ENCODE data around the gene IQCK.

IQCK gene

DNA sequence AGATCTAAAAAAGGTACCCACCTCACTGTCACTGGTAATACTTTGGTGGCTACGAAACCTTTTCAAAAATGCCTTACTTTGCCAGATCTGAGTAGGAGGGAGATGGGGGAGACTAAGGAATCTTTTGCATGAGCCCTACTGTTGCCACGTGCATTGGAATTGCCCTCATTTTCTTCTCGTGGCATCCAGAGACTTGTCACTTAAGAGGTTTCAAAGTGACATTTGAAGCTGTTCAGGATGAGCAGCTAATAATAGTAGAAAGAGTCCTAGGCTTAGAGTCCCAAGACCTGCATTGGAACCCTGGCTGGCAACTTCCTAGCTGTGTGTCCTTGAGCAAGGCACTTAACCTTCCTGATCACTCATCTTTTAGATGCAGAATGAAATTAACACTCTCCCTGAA lies 123.1 kb downstream of the IQCK start:
- no peak for DNase-seq

GRCh38 chr16:19842426-19843157 lies 124.5 kb downstream of the IQCK start:
- no peak for DNase-seq

GRCh38 chr16:19843371-19843770 lies 125.3 kb downstream of the IQCK start:
- DNase-seq = no peak

DNA sequence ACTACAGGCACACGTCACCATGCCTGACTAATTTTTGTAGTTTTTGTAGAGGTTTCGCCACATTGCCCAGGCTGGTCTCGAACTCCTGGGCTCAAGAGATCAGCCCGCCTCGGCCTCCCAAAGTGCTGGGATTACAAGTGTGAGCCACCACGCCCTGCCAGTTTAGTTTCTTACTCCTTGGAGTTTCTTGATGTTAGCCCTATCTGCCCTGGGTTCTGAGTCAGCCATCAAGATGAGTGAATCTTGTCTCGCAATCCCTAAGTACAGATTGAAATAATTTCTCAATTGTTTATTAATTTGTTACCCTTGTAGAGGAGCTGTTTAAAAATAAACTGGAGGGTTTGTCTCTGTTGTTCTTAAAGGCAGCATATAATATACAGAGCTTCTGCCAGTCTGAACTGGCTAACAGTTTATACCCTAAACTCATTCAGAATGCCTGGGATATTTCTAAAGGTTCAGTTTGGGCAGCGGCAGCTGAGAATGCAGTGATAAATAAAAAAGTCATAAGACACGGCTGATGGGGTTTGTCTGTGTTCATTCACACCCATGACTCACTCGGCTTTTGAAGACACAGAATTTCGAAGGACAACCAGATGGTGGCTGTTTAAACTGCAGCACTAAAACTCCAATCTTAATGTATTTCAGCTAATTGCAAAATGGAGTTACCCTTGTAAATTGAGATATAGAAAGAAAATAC lies 127.0 kb downstream of the IQCK start:
- peak; percentile 16 for DNase-seq

DNA sequence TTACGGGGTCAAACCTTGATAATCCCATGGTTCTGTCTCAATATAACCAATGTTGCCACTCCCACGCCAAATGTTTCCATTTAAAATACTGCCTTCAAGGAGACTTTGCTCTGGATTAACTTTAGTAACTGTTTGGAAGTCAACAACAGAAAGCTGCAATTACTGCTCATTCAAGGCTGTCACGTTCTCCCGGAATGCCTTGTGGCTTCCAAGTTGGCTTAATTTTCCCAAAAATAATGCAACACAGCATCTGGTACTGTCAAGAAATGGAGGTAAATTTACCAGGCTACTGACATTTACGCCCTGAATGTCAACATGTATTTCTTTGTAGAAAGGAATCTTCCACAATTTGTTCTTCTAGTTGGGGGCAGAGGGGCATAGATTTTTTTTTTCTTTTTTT lies 128.4 kb downstream of the IQCK start:
- DNase-seq = no peak

- no peak for DNase-seq
These were observed 130.7 kb downstream of the IQCK start for GRCh38 chr16:19848756-19849155.

DNA sequence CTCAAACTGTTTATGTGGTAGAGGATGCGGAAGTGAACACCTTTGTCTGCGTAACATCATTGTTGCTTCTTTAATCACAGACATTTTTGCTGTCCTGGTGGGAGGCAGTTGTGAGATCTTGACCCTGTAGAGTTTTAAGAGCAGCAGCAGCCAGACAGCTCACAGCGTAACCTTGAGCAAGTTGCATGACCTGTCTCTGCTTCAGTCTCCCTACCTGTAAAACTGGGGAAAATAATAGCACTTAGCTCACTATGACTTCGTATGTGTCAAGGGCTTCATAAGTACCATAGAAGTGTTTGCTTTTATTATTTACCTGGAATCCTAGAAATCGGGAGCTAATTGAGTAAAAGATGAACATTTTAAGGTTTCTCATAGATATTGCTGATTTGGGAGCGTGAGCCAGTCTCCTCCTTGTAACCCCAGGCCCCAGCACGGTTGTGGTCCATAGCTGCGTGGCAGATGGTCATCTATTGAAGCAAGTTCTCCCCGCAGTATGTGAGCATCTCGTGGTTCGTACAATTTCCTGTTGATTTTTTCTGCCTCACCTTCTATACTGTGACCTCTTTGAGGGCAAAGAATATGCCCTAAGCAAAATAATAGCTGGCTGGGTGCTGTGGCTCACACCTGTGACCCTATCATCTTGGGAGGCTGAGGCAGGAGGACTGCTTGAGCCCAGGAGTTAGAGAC lies 132.2 kb downstream of the IQCK start:
- no peak for DNase-seq

DNA sequence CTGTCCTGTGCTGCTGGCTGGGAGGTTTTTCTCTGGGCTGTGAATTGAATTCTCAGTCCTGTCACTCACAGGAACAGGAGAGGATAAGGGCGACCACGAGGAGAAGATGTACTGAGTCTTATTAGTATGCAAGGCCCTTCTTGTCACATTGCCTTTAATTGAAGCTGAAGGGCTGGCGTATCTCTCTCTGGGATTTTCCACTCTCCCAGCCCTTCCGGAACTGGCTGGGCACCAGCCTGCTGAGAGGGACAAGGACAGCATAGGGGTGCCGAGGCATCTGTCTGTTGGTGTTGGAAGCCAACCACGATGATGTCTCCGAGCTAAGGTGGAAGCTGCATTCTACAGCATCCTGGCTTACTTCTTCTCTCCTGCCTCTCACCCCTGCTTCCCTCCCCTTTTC lies 133.4 kb downstream of the IQCK start:
- DNase-seq = no peak

GRCh38 chr16:19853132-19853741 lies 135.2 kb downstream of the IQCK start:
- DNase-seq = no peak

GRCh38 chr16:19853742-19854542 lies 135.9 kb downstream of the IQCK start:
- DNase-seq = no peak

DNA sequence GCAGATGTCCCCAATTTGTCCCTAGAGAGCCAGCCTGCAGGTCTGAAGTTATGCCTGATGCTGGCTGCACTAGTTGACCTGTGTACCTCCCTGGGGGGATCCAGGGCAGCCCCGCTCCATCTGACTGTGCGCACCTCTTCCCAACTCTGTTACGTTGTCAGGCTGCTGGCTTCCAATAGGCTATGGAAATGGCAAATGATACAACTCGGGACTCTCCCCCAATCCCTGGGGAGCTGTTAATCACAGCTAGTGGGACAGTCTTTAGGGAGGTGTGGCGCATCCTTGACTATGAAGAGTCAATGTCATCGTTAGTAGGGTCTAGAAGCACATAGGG lies 136.4 kb downstream of the IQCK start:
- no peak for DNase-seq

DNA sequence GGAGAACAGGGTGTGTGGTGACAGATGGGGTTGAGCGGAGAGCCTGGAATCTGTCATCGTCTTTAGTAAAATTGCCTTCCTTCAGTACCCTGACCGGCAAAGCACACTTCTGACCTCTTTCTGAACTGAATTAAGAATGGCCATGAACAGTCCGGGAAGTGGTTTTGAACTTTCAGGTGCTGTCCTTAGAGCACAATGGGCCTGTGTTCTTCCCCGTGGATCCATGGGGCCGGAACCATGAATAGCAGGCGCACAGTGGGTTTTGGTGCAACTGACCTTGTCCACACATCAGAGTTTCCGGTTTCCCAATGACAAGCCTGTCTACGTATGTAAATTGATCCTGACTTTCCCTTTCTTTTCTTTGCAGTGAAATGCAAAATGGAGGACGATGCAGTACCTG lies 138.0 kb downstream of the IQCK start:
- DNase-seq = no peak

- DNase-seq = no peak
These were observed 139.7 kb downstream of the IQCK start for GRCh38 chr16:19857593-19858339.

- no peak for DNase-seq
These were observed 140.4 kb downstream of the IQCK start for GRCh38 chr16:19858340-19859018.

DNA sequence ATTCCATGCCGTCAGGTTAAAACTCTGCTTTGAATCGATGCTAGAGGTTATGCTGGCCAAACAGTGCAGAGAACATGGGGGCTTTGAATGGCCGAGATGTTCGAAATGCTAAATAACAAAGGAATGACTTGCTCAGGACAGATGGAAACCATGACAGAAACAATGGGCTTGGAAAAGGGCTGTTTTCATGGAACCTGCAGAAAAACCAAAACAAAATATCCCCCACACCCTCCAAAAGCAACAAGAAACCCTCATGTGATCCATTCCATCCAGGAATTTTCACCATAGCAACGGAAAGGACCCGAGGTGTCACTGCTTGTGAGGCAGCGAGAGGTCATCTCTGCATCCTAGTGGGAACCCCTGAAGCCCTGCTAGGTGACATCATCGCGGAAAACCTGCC lies 141.1 kb downstream of the IQCK start:
- no peak for DNase-seq

DNA sequence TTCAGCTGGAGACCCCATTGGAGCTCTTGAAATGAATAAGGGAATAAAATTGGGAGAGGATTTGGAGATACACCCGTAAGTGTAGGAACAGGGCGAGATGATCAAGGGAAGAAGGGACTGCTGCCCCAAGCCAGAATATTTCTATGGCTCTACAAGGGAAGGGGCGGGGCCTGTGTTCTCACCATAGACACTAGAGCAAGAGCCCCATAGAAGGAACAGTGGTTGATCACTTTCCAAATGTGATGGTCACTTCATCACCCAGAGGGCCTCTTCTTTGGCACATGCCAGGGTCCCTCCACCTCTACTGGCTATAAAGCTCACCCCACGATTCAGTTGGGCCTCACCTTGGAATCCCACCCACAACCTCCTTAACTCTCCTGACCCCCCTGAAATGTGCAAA lies 141.5 kb downstream of the IQCK start:
- DNase-seq = no peak

DNA sequence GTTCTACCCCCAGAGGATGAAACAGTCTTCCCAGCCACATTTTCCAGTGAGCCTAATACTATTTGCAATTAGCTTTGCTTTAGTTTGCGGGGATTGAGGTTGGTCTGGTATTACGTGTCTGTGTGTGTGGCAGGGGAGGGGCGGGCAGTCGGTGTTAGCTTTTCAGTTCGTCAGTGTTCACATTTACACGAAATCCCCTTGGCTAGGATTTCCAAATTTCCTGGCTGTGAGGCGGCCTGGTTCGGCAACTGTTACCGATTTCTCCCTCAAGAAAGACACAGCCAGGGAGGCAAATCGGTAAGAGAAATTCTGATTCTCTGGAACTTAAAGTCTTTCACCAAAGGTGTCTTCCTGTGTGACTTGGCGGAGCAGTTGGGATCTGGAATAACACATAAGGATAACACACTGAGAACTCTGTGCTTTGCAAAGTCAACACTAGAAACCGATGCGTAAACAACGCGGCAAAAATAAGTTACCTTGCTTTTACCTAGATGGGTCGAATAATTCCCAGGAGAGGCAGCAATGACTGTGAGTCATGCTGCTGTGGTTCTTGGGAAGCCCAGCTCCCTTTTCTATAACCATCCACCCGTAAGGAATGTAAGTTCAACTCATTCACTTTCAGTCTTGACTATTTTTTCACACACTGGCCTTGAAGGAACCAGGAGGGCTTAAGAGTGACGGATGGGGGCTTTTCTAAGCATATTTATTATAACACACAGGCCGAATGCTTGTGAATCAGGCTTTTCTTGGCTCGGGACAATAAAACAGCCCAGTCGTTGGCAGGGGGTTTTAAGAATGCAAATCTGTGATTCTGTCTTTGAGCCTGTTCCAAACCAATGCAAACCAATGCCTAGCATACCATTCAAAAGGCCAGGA lies 142.3 kb downstream of the IQCK start:
- DNase-seq = no peak

GRCh38 chr16:19861133-19861532 lies 143.1 kb downstream of the IQCK start:
- DNase-seq = no peak

- no peak for DNase-seq
These were observed 143.8 kb downstream of the IQCK start for GRCh38 chr16:19861811-19862327.

DNA sequence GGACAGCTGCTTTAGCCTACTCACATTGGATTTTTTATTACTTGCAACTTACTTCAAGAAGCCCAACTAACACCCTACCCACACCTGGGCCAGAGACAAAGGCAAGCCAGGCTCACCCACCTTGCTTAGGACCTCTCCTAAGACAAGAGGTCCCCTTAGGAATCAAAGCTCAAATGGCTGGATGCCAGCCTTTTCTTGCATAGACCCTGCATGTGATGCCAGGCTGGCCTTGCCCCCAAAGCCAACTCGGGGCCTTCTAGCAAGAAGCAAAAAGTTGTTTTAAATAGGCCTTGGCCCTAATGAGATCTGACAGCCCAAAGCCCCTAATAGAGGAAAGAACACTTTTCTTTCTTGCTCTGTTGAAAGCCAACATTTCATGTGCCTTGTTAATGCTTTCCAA lies 145.9 kb downstream of the IQCK start:
- no peak for DNase-seq
